Skin of body (tissue), 2 donors: ENCODE results near the gene ADCY2. TPM values are rescaled to one million over a fixed set of nuclear protein-coding genes. Genes with fewer than 3 reads are reported as not detected.

Experiments
- DNase-seq: peaks from one replicate; lab custom pipeline; 2025; lab: John Stamatoyannopoulos, UW
- total RNA-seq: library from RNA; depleted of rRNA; stranded (reverse); fragments of >200 nt; gene quantifications from one replicate; pipeline ENCODE4 v1.2.3, GENCODE V29; 2014

Gene ADCY2
- total RNA-seq: 6.9 TPM

DNA sequence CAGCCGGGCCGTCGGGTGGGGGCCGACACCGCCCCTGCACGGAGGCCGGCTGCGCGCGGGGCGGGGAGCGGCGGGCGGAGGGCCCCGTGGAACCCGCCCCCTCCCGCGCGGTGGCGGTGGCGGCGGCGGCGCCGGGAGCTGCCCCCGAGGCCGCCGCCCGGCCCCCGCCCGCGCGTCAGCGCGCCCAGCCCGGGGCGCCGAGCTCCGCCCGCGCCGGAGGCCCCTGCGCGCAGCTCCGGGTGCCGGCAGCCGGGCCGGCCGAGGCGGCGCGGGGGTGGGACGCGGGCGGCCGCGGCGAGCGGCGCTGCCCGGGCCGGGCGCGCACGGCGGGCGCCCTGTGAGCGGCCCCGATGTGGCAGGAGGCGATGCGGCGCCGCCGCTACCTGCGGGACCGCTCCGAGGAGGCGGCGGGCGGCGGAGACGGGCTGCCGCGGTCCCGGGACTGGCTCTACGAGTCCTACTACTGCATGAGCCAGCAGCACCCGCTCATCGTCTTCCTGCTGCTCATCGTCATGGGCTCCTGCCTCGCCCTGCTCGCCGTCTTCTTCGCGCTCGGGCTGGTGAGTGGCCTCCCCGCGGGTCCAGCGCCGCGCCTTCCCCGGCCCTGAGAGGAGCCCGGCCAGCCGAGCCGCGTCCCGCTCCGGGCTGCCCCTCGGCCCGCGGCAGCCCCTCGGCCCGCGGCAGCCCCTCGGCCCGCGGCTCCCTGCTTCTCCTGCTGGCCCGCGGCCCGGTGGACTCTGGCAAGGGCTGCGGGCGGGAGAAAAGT, at the start of gene ADCY2:
ADCY2 (plus strand) TSS at position 192 of the 766 bp plus-strand sequence; CDS start at position 351, 159 bp downstream.
- DNase-seq: no peak

- DNase-seq: no peak
Measured at GRCh38 chr5:7347377-7347776, 48.6 kb upstream of the ADCY2 start.

- DNase-seq: no peak
Measured at GRCh38 chr5:7348168-7348854, 47.6 kb upstream of the ADCY2 start.

GRCh38 chr5:7361593-7361992, 34.3 kb upstream of the ADCY2 start:
- DNase-seq: no peak

- DNase-seq: no peak
Measured at GRCh38 chr5:7363067-7363677, 32.8 kb upstream of the ADCY2 start.

DNA sequence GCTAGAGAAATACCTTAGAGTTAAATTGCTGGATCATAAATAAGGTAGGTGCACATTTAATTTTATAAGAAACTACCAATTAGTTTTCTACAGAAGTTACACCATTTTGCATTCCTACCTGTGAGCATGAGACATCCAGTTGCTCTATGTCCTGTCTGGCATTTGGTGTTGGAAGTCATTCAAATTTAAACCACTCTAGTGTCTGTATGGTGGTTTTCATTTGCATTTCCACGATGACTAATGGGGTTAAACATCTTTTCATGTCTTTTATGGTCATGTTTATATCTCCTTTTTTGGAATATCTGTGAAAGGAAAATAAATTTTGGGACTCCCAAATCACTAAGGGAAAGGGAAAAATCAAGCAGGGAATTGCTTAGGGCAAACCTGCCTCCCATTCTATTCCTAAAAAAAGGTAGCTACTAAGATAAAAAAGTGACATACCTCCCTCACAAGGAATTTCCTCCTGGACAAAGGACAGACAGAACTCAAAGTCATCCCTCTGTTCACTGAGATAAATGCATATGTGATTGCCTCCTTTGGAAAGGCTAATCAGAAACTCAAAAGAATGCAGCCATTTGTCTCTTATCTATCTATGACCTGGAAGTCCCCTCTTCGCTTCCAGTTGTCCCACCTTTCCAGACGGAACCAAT, 31.6 kb upstream of the ADCY2 start:
- DNase-seq: no peak

DNA sequence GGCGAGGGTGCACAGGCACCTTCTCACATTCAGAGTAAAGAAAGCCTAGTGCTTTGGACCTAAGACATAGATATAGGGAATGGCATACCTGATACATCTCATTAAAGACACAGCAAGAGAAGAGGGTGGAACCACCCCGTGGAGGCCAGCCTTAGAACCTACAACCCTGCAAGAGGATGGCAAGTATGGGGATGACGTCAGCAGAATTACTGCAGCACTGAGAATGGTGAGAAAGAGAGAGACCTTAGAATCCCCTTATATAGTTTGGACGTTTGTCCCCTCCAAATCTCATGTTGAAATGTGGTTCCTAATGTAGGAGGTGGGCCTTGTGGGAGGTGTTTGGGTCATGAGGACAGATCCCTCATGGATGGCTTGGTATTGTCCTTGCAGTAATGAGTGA, 28.2 kb upstream of the ADCY2 start:
- DNase-seq: no peak

- no peak for DNase-seq
Measured at GRCh38 chr5:7372399-7372798, 23.5 kb upstream of the ADCY2 start.

- no peak for DNase-seq
Measured at GRCh38 chr5:7374186-7374585, 21.8 kb upstream of the ADCY2 start.

GRCh38 chr5:7375457-7375856, 20.5 kb upstream of the ADCY2 start:
- DNase-seq: no peak

- no peak for DNase-seq
Measured at GRCh38 chr5:7376871-7377270, 19.1 kb upstream of the ADCY2 start.

DNA sequence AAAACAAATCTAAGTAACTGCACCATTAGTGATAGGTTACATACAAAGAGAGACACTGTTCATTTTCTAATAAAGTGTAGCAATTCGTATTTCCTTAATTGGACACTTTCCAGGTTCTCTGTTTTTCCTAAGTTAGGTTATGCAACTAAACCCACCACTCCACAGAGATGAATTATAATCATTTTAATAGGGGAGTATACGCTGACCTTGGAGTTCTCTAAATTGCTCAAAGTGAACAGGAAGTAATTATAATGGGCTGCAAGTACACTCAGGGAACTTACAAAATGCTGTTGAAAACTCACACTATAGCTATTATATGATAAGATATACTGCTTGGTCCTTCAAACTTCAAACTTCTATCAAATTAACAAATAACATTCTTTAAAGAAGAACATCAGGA, 18.2 kb upstream of the ADCY2 start:
- DNase-seq: no peak

GRCh38 chr5:7382588-7382987, 13.3 kb upstream of the ADCY2 start:
- peak; percentile 10 for DNase-seq

GRCh38 chr5:7385681-7386080, 10.3 kb upstream of the ADCY2 start:
- no peak for DNase-seq

DNA sequence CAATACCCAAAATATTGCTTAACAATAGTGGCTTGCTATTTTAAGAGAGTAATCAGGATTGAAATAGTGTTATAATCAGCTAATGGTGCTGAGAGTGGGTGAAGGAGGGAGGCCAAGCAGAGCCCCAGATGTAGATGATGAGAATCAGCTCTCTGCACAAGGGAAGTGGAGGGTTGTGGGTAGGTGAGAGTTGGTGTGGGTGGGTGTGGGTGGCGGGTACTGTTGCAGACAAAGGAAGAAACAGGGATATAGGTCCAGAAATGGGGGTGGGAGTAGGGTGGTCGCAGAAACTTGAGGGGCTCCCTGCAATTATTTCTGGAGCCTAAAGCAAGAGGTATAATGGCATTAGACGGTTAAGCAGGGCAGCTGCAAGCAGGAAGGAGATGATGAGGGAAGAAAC, 7.4 kb upstream of the ADCY2 start:
- DNase-seq: no peak

DNA sequence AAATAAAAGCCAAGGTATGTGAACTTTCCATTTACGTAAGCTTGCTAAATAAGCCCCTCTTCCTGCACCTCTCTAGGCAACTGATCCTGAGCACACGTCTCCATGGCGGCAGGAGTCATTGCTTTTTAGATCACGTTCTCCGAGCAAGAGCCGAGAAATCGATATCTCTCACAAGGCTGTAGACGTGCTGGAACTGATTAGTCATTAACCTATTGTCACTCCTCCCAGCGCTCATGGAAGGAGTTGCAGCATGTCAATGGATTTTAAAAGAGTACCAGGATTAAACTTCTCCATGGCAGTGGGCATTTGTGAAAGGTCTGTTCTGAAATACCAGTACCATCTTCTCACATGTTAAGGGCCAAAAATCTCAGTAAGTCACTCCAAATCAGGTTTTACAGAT, 4.7 kb upstream of the ADCY2 start:
- DNase-seq: no peak

GRCh38 chr5:7391814-7392692, 3.9 kb upstream of the ADCY2 start:
- DNase-seq: peak; percentile 39

- no peak for DNase-seq
Measured at GRCh38 chr5:7392693-7393024, 3.3 kb upstream of the ADCY2 start.

- no peak for DNase-seq
Measured at GRCh38 chr5:7393921-7394799, 1.8 kb upstream of the ADCY2 start.

DNA sequence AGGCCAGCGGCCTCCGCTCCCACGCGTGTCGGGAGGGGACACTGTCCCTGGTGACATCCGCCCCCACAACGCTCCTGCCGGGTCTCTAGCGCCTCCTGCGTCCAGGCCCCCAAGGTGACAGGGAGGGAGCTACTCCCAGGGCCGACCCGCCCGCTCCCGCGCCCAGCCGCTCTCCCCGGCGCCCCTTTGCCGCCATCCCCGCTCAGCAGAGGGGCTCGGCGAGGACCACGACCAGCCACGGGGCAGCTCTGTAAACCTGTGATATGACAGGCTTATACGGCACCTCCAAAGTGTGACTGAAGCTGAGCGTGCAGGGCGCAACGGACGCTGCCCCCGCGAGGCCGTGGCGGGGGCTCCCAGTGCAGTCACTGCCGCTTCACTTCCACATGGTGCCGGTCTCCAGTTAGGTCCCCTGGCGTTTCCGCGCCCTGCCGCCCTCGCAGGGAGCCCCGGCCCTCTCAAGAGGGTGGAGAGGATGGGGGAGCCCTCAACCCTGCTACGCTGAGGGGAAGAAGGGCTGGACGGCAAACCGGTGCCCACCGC, 978 bp upstream of the ADCY2 start:
- no peak for DNase-seq
